GM19023 (cell line): ENCODE results near the gene SERPING1.
A peak's percentile ranks its signal among the peaks of the same experiment; 100 is the strongest.
"Not testable (repeated sequence)": the region's sequence is repeated elsewhere in the genome, so short reads cannot be mapped to it uniquely, and the experiment has no call there.

Source experiments
- ATAC-seq: cut with Tn5 transposase; IDR thresholded peaks from one replicate; pipeline ENCODE4 v1.9.1; 2021; ENCODE audit warnings: mild to moderate bottlenecking, moderate library complexity; ENCODE audit not compliant: unreplicated experiment

Gene SERPING1

DNA sequence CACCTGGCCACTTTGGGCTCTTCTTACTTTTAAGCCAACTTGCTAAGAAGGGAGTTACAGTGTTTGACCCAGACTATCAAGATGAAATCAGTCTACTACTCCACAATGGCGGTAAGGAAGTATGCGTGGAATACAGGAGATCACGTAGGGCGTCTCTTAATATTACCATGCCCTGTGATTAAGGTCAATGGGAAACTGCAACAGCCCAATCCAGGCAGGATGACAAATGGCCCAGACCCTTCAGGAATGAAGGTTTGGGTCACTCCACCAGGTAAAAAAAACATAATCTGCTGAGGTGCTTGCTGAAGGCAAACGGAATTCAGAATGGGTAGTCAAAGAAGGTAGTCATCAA lies 53.2 kb downstream of the SERPING1 start:
- ATAC-seq, result no peak

- no peak for ATAC-seq
These were observed 53.9 kb downstream of the SERPING1 start for GRCh38 chr11:57651408-57651807.

- not testable (repeated sequence) for ATAC-seq
These were observed 54.7 kb downstream of the SERPING1 start for GRCh38 chr11:57652230-57652629.

GRCh38 chr11:57652662-57653061 lies 55.2 kb downstream of the SERPING1 start:
- ATAC-seq, result no peak

DNA sequence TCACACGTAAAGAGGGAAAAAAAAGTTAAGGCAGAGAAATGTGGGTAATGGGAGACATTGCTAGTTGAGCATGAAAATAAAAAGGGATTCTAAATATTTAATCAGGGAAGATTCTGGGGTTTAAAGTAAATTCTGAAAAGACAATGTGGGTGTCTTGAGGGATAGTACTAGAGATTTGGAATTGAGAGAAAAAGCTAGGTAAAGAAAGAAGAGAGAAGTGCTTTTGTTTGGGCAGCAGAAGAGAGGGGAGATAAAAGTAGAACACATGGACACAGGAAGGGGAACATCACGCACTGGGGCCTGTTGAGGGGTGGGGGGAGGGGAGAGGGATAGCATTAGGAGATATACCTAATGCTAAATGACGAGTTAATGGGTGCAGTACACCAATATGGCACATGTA lies 55.7 kb downstream of the SERPING1 start:
- no peak for ATAC-seq

- ATAC-seq, result no peak
These were observed 59.4 kb downstream of the SERPING1 start for GRCh38 chr11:57656885-57657193.

- peak; percentile 99 for ATAC-seq
These were observed 59.9 kb downstream of the SERPING1 start, which contains the start of gene CLP1 for GRCh38 chr11:57657194-57658022. CLP1 (plus strand) TSS chr11:57657762; CDS start chr11:57659477, 1,715 bp downstream.

DNA sequence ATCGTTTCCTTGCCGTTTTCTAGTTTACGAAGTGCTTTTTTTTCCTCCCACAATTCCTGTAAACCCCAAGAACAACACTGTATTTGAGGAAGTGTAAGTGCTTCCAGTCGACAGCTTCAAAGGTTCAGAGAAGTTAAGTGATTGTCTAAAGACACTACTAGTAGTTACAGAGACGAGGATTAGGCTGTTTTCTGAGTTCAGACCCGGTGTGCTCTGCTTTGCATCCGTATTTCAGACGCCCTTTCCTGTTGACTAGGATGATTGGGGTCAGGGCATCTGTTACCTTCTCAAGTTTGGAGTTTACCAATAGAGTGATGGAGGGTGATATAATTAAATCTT lies 60.5 kb downstream of the SERPING1 start:
- ATAC-seq, result no peak

DNA sequence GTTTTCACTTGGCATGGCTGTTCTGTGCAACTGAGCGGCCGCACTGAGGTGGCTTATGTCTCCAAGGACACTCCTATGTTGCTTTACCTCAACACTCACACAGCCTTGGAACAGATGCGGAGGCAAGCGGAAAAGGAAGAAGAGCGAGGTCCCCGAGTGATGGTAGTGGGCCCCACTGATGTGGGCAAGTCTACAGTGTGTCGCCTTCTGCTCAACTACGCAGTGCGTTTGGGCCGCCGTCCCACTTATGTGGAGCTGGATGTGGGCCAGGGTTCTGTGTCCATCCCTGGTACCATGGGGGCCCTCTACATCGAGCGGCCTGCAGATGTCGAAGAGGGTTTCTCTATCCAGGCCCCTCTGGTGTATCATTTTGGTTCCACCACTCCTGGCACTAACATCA lies 62.2 kb downstream of the SERPING1 start:
- ATAC-seq, result no peak

DNA sequence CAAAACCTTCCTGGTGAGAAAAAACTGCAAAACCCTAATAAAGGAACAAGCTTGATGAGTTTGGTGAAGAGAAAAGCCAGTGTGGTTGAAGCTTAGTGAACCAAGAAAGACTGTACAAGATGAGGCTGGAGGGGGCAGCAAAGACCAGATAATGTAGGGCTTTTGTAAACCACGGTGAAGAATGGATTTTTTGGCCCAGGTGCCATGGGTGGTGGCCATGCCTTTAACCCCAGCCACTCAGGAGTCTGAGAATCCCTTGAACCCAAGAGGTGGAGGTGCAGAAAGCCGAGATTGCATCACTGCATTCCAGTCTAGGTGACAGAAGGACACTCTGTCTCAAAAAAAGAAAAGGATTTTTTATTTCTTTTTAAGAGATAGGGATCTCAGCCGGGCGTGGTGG lies 65.4 kb downstream of the SERPING1 start:
- ATAC-seq, result no peak

GRCh38 chr11:57663975-57664374 lies 66.5 kb downstream of the SERPING1 start:
- no peak for ATAC-seq
